ENCODE measurements around the gene KCNQ2.

The KCNQ2 gene

GRCh38 chr20:63405102-63405730, 67.2 kb downstream of the KCNQ2 start:
- DNase-seq (ENCODE audit: low read depth), result no peak
- TF ChIP-seq CTCF (conservative IDR thresholded peaks at IDR 0.05; ENCODE audit: control insufficient read depth, insufficient read depth, low read depth, low read length), result no peak
- H3K4me3 ChIP-seq (ENCODE audit: control insufficient read depth, low read depth, low read length), result no peak overlapping the region

GRCh38 chr20:63404129-63405085, 68.0 kb downstream of the KCNQ2 start:
- DNase-seq (ENCODE audit: low read depth), result no peak
- TF ChIP-seq CTCF (conservative IDR thresholded peaks at IDR 0.05; ENCODE audit: control insufficient read depth, insufficient read depth, low read depth, low read length), result no peak
- H3K4me3 ChIP-seq (ENCODE audit: control insufficient read depth, low read depth, low read length), result no peak overlapping the region

GRCh38 chr20:63403403-63404105, 68.9 kb downstream of the KCNQ2 start:
- TF ChIP-seq CTCF (conservative IDR thresholded peaks at IDR 0.05; ENCODE audit: control insufficient read depth, insufficient read depth, low read depth, low read length), result no peak
- no peak for DNase-seq (ENCODE audit: low read depth)
- no peak overlapping the region for H3K4me3 ChIP-seq (ENCODE audit: control insufficient read depth, low read depth, low read length)

- no peak for TF ChIP-seq CTCF (conservative IDR thresholded peaks at IDR 0.05; ENCODE audit: control insufficient read depth, insufficient read depth, low read depth, low read length)
- H3K4me3 ChIP-seq (ENCODE audit: control insufficient read depth, low read depth, low read length), result no peak overlapping the region
- DNase-seq (ENCODE audit: low read depth), result no peak
Observed at GRCh38 chr20:63402860-63403220, 69.6 kb downstream of the KCNQ2 start.

GRCh38 chr20:63402181-63402859, 70.1 kb downstream of the KCNQ2 start:
- no peak for TF ChIP-seq CTCF (conservative IDR thresholded peaks at IDR 0.05; ENCODE audit: control insufficient read depth, insufficient read depth, low read depth, low read length)
- no peak overlapping the region for H3K4me3 ChIP-seq (ENCODE audit: control insufficient read depth, low read depth, low read length)
- no peak for DNase-seq (ENCODE audit: low read depth)

- H3K4me3 ChIP-seq (ENCODE audit: control insufficient read depth, low read depth, low read length), result no peak overlapping the region
- DNase-seq (ENCODE audit: low read depth), result no peak
- no peak for TF ChIP-seq CTCF (conservative IDR thresholded peaks at IDR 0.05; ENCODE audit: control insufficient read depth, insufficient read depth, low read depth, low read length)
Observed at GRCh38 chr20:63401384-63402110, 70.9 kb downstream of the KCNQ2 start.

All from fibroblast of mammary gland (primary cell).